ENCODE data around the gene MICAL2. TPM values are rescaled to one million over a fixed set of nuclear protein-coding genes. Genes with fewer than 3 reads are reported as not detected.

The MICAL2 gene
- total RNA-seq, 1 experiment from 2014 or later: 37.4 TPM

- TF ChIP-seq ZBTB33 (IDR thresholded peaks at IDR 0.05; ENCODE audit: extremely low read depth, insufficient replicate concordance, low read length) (no peak), REST (IDR thresholded peaks at IDR 0.05; ENCODE audit: low read depth) (no peak), POLR2A (IDR thresholded peaks at IDR 0.05; ENCODE audit: borderline replicate concordance, extremely low read depth, insufficient read depth, insufficient read length) (no peak)
Measured at GRCh38 chr11:12182302-12182675, 71.9 kb downstream of the MICAL2 start (continued).

GRCh38 chr11:12182676-12183541 lies 72.5 kb downstream of the MICAL2 start:
- Histone ChIP-seq H3K9ac (ENCODE audit: low read length) (peak overlapping the region; percentile 61), H3K36me3 (ENCODE audit: control insufficient read depth in 1 of 2, insufficient read depth in 2 of 2, low read length in 2 of 2) (no peaks in the 10 kb centered on the region), H3K79me2 (ENCODE audit: insufficient read depth, low read length) (peaks cover 13% of the 10 kb centered on the region; the same call in 1 of the 2 replicates), H3K4me2 (ENCODE audit: low read length) (peak overlapping the region; percentile 71), H2AFZ (ENCODE audit: low read depth, low read length, poor library complexity, severe bottlenecking) (no peak overlapping the region), H3K9me3 (ENCODE audit: control insufficient read depth in 1 of 2, insufficient read depth in 1 of 2, low read depth in 1 of 2, low read length in 2 of 2) (no peaks in the 10 kb centered on the region), H3K27me3 (ENCODE audit: insufficient read depth, low read length) (no peaks in the 10 kb centered on the region), H3K27ac (ENCODE audit: low read depth, low read length) (peak overlapping the region; percentile 85), H4K20me1 (ENCODE audit: insufficient read depth) (no peaks in the 10 kb centered on the region), H3K4me1 (ENCODE audit: control insufficient read depth in 1 of 2, insufficient read depth in 2 of 2, low read length in 2 of 2) (peaks cover 52 to 74% of the 10 kb centered on the region in 2 experiments), H3K9me2 (ENCODE audit: insufficient read depth) (no peaks in the 10 kb centered on the region), H3K4me3 (replicated peaks in 1 of 2; ENCODE audit: low read depth in 1 of 2, low read length in 2 of 2) (peak overlapping the region; percentile 2 to 39; a peak in 3 of 4 replicates)
- ATAC-seq: peak; percentile 73
- peak; percentile 74 for DNase-seq (ENCODE audit: low read depth, low spot score)
- TSS peak; percentile 42 for BruUV-seq (replicated peaks)
- RAD21 ChIA-PET (ENCODE audit: low non-redundant PET in 1 of 2, low total read pairs in 2 of 2, uncharacterized antibody in 2 of 2, unreplicated experiment in 2 of 2): interaction anchor here (1.1 to 1.5 kb wide), 2 partner anchors 19 to 53 kb away, joined by 3 read pairs; no protein-coding TSS in a partner anchor
- POLR2A ChIA-PET: interaction anchor here (0.7 to 1.4 kb wide), 7 partner anchors 10 to 95 kb away, joined by 3 to 8 read pairs (median 3); no protein-coding TSS in a partner anchor
- intact Hi-C loops (cut with micrococcal nuclease): loop anchor here (5.0 kb wide), 1 partner anchor 96 kb away; no protein-coding TSS in a partner anchor
- CTCF ChIA-PET: no interaction called here
- TF ChIP-seq ZBTB33 (IDR thresholded peaks at IDR 0.05; ENCODE audit: extremely low read depth, insufficient replicate concordance, low read length) (no peak), SP1 (IDR thresholded peaks at IDR 0.05; ENCODE audit: low read depth) (peak; percentile 33), FOSL1 (IDR thresholded peaks at IDR 0.05; ENCODE audit: low read depth) (0 out of 2 replicates have a peak, but pooled peaks have one; percentile 16), POLR2AphosphoS5 (IDR thresholded peaks at IDR 0.05; ENCODE audit: low read depth, low read length) (peak; percentile 43), EGR1 (IDR thresholded peaks at IDR 0.05; ENCODE audit: low read depth) (no peak), RAD21 (IDR thresholded peaks at IDR 0.05; ENCODE audit: low read depth) (0 out of 2 replicates have a peak, but pooled peaks have one; percentile 7), CEBPB (IDR thresholded peaks at IDR 0.05; ENCODE audit: low read depth) (peak; percentile 74), SIN3A (IDR thresholded peaks at IDR 0.05; ENCODE audit: low read depth) (no peak), TCF7L2 (IDR thresholded peaks at IDR 0.05; ENCODE audit: borderline replicate concordance, extremely low read depth, insufficient read depth, insufficient read length) (no peak), ATF3 (IDR thresholded peaks at IDR 0.05) (no peak), SRF (IDR thresholded peaks at IDR 0.05; ENCODE audit: low read depth) (no peak), EZH2phosphoT487 (IDR thresholded peaks at IDR 0.05; ENCODE audit: borderline replicate concordance) (no peak), MAX (IDR thresholded peaks at IDR 0.05) (peak; percentile 42; the same call in 1 of the 2 replicates)

Data from HCT116 (cell line).